SK-N-SH (cell line): ENCODE measurements around the gene FADS1. TPM values are rescaled to one million over a fixed set of nuclear protein-coding genes. Genes with fewer than 3 reads are reported as not detected.

Experiments
- CTCF ChIA-PET: fragments of 300-600, 350-600 bp; formaldehyde crosslinking; extraction: SDS; loops from one replicate; lab custom pipeline; 2021; lab: Yijun Ruan, JAX
- POLR2A ChIA-PET: fragments of 350-600 bp; sonication (Branson Sonifier 250); formaldehyde crosslinking; extraction: SDS; loops from one replicate; lab custom pipeline; 2020; ENCODE audit warnings: antibody characterized with exemption, inconsistent platforms; lab: Yijun Ruan, JAX
- DNase-seq: peaks from one replicate; pipeline ENCODE4 v3.0.0; 2012
- H2AFZ ChIP-seq: fragments of 200-600 bp; sonication (generic); 2 replicates; pipeline ENCODE4 v1.8.1; 2016; ENCODE audit warnings: antibody characterized with exemption, mild to moderate bottlenecking, low read depth
- H3F3A ChIP-seq: fragments of 200-600 bp; sonication (generic); replicated peaks from 2 replicates; pipeline ENCODE3; 2016; ENCODE audit warnings: antibody characterized with exemption, mild to moderate bottlenecking; ENCODE audit not compliant: insufficient read depth
- H3K27ac ChIP-seq, 2 experiments: fragments of 200-500 bp in 1 of 2; fragments of 200-600 bp in 1 of 2; sonication (Bioruptor generic) in 1 of 2; sonication (generic), shearing (Covaris generic) in 1 of 2; 2 replicates each; pipeline versions ENCODE4 v1.5.1 to v1.6.1; 2014 to 2016; ENCODE audit warnings: low read depth in 2 of 2, inconsistent platforms in 1 of 2, low read length in 1 of 2, mild to moderate bottlenecking in 1 of 2, mixed read lengths in 1 of 2
- H3K27me3 ChIP-seq: fragments of 200-600 bp; sonication (generic), shearing (Covaris generic); 2 replicates; pipeline ENCODE4 v1.6.1; 2016; ENCODE audit warnings: mixed run types; ENCODE audit not compliant: insufficient read depth
- H3K36me3 ChIP-seq, 2 experiments: fragments of 200-500 bp in 1 of 2; fragments of 200-600 bp in 1 of 2; sonication (Bioruptor generic) in 1 of 2; sonication (generic) in 1 of 2; replicated peaks in 1 of 2; 2 replicates each; pipeline versions ENCODE3 to v1.5.1; 2014 to 2016; ENCODE audit warnings: low read length in 1 of 2, mild to moderate bottlenecking in 1 of 2; ENCODE audit not compliant: insufficient read depth in 2 of 2, control insufficient read depth in 1 of 2
- H3K4me1 ChIP-seq, 2 experiments: fragments of 200-500 bp in 1 of 2; fragments of 200-600 bp in 1 of 2; sonication (Bioruptor generic) in 1 of 2; sonication (generic), shearing (Covaris generic) in 1 of 2; 2 replicates each; pipeline versions ENCODE4 v1.5.1 to v1.6.1; 2014 to 2016; ENCODE audit warnings: low read depth in 1 of 2, low read length in 1 of 2, mixed run types in 1 of 2; ENCODE audit not compliant: insufficient read depth in 2 of 2, control insufficient read depth in 1 of 2
- H3K4me2 ChIP-seq: fragments of 200-600 bp; sonication (generic), shearing (Covaris generic); 2 replicates; pipeline ENCODE4 v1.6.1; 2017; ENCODE audit warnings: mixed run types
- H3K4me3 ChIP-seq, 2 experiments: fragments of 200-500 bp in 1 of 2; fragments of 200-600 bp in 1 of 2; sonication (Bioruptor generic) in 1 of 2; sonication (generic), shearing (Covaris generic) in 1 of 2; 2 replicates each; pipeline versions ENCODE4 v1.5.1 to v1.8.1; 2014 to 2016; ENCODE audit warnings: low read depth in 2 of 2, inconsistent platforms in 1 of 2, low read length in 1 of 2, mild to moderate bottlenecking in 1 of 2, mixed read lengths in 1 of 2, moderate library complexity in 1 of 2
- H3K79me2 ChIP-seq: fragments of 200-600 bp; sonication (generic); 2 replicates; pipeline ENCODE4 v1.8.1; 2017; ENCODE audit warnings: mild to moderate bottlenecking; ENCODE audit not compliant: insufficient read depth
- H3K9ac ChIP-seq: fragments of 200-600 bp; sonication (generic); 2 replicates; pipeline ENCODE4 v1.6.1; 2017; ENCODE audit warnings: mixed run types
- H3K9me2 ChIP-seq: fragments of 200-600 bp; sonication (generic); 2 replicates; pipeline ENCODE4 v1.6.1; 2017; ENCODE audit warnings: mixed run types
- H3K9me3 ChIP-seq: fragments of 200-600 bp; sonication (generic); 2 replicates; pipeline ENCODE4 v1.6.1; 2017; ENCODE audit warnings: mixed run types, mild to moderate bottlenecking, moderate library complexity
- H4K20me1 ChIP-seq: fragments of 200-600 bp; sonication (generic); 2 replicates; pipeline ENCODE4 v1.6.1; 2017; ENCODE audit warnings: mild to moderate bottlenecking, mixed run types; ENCODE audit not compliant: insufficient read depth
- CHD2 ChIP-seq: fragments of 150-350 bp; IDR thresholded peaks from 2 replicates; pipeline ENCODE4 v1.6.1; 2018; ENCODE audit warnings: low read length; ENCODE audit not compliant: partially characterized antibody
- CTCF ChIP-seq: fragments of 200-600 bp; sonication (generic); IDR thresholded peaks from 2 replicates; pipeline ENCODE4 v1.6.1; 2017; ENCODE audit warnings: antibody characterized with exemption, mild to moderate bottlenecking, moderate library complexity
- ELF1 ChIP-seq: IDR thresholded peaks from 2 replicates; pipeline ENCODE4 v1.4.0; 2012
- FOXJ3 ChIP-seq: sonication (generic); formaldehyde crosslinking; IDR thresholded peaks from 2 replicates; pipeline ENCODE4 v1.5.1; 2020; ENCODE audit warnings: mild to moderate bottlenecking, missing genetic modification reagents
- MEF2A ChIP-seq: IDR thresholded peaks from 2 replicates; pipeline ENCODE4 v1.4.0; 2012; ENCODE audit warnings: low read depth, borderline replicate concordance
- NRF1 ChIP-seq: IDR thresholded peaks from 2 replicates; pipeline ENCODE4 v1.6.1; 2012; ENCODE audit warnings: low read depth, mild to moderate bottlenecking, low read length
- RAD21 ChIP-seq: IDR thresholded peaks from 2 replicates; pipeline ENCODE4 v1.6.1; 2012; ENCODE audit warnings: mild to moderate bottlenecking, low read length
- REST ChIP-seq: IDR thresholded peaks from 2 replicates; pipeline ENCODE4 v1.6.1; 2012; ENCODE audit warnings: mild to moderate bottlenecking, low read depth, low read length, moderate library complexity
- ZBTB33 ChIP-seq: IDR thresholded peaks from 2 replicates; pipeline ENCODE4 v1.4.0; 2012; ENCODE audit warnings: low read depth, borderline replicate concordance
- WGBS: methylation state at CpG from one replicate; pipeline ENCODE4 v1.1.6; 2017; ENCODE audit warnings: low lambda C conversion rate; 5-methylcytosine and 5-hydroxymethylcytosine counted together
- polyA plus RNA-seq, 3 experiments: library from polyadenylated mRNA; depleted of rRNA; stranded (reverse); fragments of >200 nt; gene quantifications; 2 replicates each; pipeline ENCODE4 v1.2.3, GENCODE V29; 2012
- TF ChIP-seq, protein P1 (sequence below): IDR thresholded peaks from 2 replicates; pipeline ENCODE4 v1.4.0; 2012; ENCODE audit warnings: low read depth

The FADS1 gene
- polyA plus RNA-seq, 1 of the 3 experiments (the other 2 are of a cell fraction) = 20.6 TPM

GRCh38 chr11:61832754-61833153 is 16.0 kb upstream of the FADS1 start (continued):
- no peak for TF ChIP-seq FOXJ3
- TF ChIP-seq MEF2A = no peak
- no peak for TF ChIP-seq ZBTB33
- TF ChIP-seq, all 33 proteins: peak for 0

GRCh38 chr11:61832207-61832606 is 15.4 kb upstream of the FADS1 start:
- Histone ChIP-seq H3K9me3 (no peaks in the 10 kb centered on the region), H2AFZ (no peak overlapping the region), H4K20me1 (no peaks in the 10 kb centered on the region; the same call in 1 of the 2 replicates), H3K27ac (peak overlapping the region in 1 of 2 experiments; percentile 58; a peak in 1 of 4 replicates), H3K36me3 (peaks cover 0 to 7% of the 10 kb centered on the region in 2 experiments), H3K27me3 (no peaks in the 10 kb centered on the region), H3K79me2 (peaks cover 52% of the 10 kb centered on the region), H3K9ac (no peak overlapping the region), H3K9me2 (no peaks in the 10 kb centered on the region), H3F3A (no peaks in the 10 kb centered on the region), H3K4me1 (peaks cover 34 to 58% of the 10 kb centered on the region in 2 experiments; a peak in 3 of 4 replicates), H3K4me3 (no peak overlapping the region), H3K4me2 (no peak overlapping the region)
- no peak for TF ChIP-seq ELF1
- TF ChIP-seq FOXJ3 = no peak
- no peak for TF ChIP-seq CHD2
- TF ChIP-seq, protein P1, sequence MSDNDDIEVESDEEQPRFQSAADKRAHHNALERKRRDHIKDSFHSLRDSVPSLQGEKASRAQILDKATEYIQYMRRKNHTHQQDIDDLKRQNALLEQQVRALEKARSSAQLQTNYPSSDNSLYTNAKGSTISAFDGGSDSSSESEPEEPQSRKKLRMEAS = no peak
- no peak for TF ChIP-seq RAD21
- no peak for TF ChIP-seq NRF1
- peak; percentile 75; the same call in 1 of the 2 replicates for TF ChIP-seq REST
- no peak for TF ChIP-seq MEF2A
- TF ChIP-seq CTCF = no peak
- no peak for DNase-seq
- POLR2A ChIA-PET = interaction anchor here (1.6 to 2.1 kb wide), 2 partner anchors 17 to 34 kb away, joined by 6 to 7 read pairs; no protein-coding TSS in a partner anchor
- CTCF ChIA-PET = interaction anchor here (1.2 to 1.4 kb wide), 2 partner anchors 35 to 276 kb away, joined by 4 to 6 read pairs; no protein-coding TSS in a partner anchor
- 100% methylated on average over 3 of the region's 4 CpGs for WGBS
